Inflammatory macrophage (primary cell): ENCODE results near the gene C10orf120.

Source experiments
- DNase-seq, 2 donors: peaks; one replicate each; pipeline ENCODE4 v3.0.0-alpha.2; 2020 to 2022

The C10orf120 gene

GRCh38 chr10:122703483-122704448 lies 4.1 kb upstream of the C10orf120 start:
- DNase-seq, result peak; percentile 10 to 44

GRCh38 chr10:122702275-122702674 lies 2.6 kb upstream of the C10orf120 start:
- DNase-seq, result no peak

- DNase-seq, result no peak
Measured at GRCh38 chr10:122701652-122702051, 2.0 kb upstream of the C10orf120 start.

- DNase-seq, result no peak
Measured at GRCh38 chr10:122696687-122697086, 3.0 kb downstream of the C10orf120 start.

DNA sequence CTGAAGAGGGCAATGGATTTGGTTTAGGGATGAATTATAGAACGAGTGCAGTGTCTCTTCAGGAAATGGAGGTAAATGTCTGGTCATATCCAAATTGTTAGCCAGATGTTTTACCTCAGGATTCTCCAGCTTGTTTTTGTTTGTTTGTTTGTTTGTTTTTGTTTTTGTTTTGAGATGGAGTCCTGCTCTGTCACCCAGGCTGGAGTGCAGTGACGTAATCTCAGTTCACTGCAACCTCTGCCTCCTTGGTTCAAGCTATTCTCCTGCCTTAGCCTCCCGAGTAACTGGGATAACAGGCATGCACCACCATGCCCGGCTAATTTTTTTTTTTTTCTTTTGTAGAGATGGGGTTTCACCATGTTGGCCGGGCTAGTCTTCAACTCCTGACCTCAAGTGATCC lies 6.9 kb downstream of the C10orf120 start:
- DNase-seq, result no peak

DNA sequence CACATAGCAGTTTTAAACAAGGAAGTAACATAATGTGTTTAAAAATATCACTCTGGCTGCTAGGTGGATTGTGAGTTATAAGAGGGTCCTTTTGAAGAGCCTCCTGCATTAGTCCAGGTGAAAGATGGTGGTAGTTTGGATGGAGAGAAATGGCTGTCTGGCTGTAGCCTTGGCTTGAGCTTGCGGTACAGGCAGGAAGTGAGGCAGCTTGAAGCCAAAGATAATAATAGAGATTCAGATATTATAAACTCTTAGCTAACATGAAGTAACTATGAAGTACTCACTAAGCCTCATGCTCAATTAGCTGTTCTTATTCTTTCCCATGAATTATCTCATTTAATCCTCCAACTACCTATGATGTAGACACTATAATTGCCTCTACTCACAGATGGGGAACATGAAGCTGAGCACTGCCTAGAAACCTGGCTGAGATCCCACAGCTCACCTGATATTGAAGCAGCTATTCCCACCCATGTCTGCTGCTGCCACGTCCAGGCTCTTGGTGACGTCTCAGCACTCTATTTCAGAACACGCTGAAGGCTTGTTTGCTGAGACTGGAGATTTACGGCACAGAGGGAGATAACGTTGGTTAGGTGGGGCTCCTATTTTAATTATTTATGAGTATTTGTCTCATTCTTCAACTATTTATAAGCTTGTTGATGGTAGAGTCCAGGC lies 10.4 kb downstream of the C10orf120 start:
- no peak for DNase-seq

- DNase-seq, result no peak
Measured at GRCh38 chr10:122688293-122688989, 11.2 kb downstream of the C10orf120 start.

DNA sequence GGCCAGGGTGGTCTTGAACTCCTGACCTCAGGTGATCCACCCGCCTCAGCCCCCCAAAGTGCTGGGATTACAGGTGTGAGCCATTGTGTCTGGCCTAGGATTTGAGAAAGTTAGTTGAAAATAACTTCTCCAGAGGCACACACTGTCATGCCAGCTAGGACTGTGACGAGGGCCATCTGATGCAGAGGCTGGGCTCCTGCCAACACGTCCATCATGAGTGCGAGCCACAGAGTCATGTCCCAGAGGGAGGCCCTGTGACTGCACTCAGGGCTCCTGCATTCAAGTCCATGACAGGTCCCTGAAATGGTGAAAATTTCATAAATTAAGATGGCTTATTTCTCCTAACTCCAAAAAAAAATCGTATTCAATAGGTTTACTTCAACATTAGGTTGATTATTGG lies 17.1 kb downstream of the C10orf120 start:
- DNase-seq, result no peak

DNA sequence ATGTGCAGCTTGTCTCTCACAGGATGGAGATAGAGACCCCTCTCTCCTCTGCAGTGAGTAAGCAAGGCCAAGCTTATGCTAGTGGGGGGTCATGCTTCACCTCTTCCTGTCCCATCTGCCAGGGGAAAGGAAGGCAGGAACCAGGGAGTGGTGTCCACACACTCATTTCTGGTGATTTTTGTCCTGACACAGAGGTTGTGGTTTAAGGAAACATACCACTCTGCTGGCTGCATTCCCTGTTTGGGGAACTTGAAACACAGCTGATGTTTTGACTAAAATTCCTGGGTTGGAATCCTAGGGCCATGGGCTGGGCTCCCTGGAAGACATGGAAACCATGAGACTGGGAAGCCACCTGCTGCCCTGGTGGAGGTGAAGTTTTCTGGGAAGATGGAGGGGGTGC lies 21.4 kb downstream of the C10orf120 start:
- no peak for DNase-seq

DNA sequence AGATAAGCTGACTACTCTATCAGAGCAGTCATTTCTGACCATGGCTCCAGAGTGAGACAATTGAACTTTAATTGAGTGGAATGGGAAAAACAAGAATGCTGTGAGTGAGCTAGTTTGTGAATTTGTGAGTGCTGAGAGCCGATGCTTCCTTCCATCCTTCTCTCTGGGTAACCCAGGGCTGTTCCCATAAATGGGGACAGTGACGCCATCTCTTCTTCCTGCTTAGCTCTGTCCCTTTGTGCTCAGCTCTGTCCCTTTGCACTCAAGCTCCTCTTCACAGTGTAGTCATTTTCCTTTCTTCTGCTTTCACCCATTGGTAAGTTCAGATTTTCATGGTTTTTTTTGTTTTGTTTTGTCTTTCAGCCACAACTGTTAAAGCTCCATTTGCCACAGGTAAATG lies 24.4 kb downstream of the C10orf120 start:
- no peak for DNase-seq

GRCh38 chr10:122674781-122675180 lies 24.9 kb downstream of the C10orf120 start:
- DNase-seq, result no peak

DNA sequence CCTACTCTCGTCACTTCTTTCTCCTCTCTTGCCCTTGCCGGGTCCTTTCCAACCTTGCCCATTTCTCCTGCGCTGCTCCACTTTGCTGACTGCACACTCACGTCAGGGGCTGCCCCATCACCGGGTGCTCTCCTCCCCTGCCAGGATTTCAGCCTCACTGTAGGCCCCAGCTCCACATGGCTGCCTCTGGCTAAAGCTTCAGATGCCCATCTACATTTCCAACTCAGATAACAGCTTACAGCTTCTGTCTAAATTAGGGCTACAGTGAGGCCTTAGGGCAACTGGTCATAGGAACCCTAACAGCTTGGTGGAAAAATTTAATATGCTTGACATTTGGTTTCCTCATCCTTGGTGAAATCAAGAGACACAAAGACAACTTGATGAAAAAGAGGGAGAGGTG lies 25.9 kb downstream of the C10orf120 start:
- DNase-seq, result no peak

- DNase-seq, result no peak
Measured at GRCh38 chr10:122673269-122673668, 26.4 kb downstream of the C10orf120 start.

DNA sequence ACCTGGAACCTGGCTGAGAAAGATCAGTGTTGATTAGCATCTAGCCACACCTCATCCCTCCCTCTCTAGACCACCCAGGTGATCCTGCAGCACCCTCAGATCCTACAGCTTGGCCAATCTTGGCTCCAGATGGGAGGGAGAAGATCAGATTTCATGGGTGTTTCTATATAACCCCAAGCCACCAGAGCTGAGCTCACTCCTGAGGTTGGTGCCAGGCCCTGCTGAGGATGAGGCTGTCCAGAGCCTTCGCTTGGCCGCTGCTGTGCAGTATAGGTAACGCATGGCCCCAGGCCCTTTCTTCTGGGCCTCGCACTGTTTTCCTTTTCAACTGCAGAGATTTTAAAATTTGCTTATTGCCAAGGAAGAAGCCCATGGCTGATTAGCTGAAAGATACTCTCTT lies 27.0 kb downstream of the C10orf120 start:
- DNase-seq, result no peak

DNA sequence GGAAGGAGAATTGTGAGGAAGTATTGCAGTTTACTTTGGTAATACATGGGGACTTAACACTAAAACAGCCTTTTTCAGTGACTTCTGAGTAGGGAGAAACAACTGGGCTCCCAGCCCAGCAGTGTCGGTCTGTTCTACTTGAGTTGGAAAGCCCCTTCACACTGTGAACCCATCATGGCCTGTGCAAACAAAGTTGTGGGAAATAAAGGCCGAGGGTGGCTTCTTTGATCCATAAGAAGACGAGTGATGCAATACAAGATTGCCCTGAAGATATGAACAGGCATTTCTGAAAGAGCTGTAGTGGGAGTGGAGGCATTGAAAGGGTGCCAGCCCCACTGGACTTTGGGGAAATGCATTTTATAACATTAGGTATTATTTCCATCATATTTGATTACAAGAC lies 28.3 kb downstream of the C10orf120 start:
- DNase-seq, result no peak

GRCh38 chr10:122669842-122670241 lies 29.8 kb downstream of the C10orf120 start:
- no peak for DNase-seq

DNA sequence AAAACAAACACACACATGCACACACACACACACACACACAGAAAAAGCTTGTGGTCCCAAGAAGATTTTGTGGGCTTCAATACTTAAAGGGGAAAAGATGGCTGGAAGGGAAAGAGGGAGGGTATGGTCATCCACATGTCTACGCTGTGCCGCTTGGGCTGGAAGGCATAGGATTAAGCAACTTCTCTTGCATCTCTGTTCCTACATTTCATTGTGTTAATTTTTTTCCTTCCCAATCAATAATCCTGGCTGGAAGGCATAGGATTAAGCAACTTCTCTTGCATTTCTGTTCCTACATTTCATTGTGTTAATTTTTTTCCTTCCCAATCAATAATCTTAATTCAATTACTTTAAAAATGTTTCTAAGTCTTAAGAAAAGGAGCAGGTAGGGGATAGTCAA lies 30.6 kb downstream of the C10orf120 start:
- DNase-seq, result no peak

DNA sequence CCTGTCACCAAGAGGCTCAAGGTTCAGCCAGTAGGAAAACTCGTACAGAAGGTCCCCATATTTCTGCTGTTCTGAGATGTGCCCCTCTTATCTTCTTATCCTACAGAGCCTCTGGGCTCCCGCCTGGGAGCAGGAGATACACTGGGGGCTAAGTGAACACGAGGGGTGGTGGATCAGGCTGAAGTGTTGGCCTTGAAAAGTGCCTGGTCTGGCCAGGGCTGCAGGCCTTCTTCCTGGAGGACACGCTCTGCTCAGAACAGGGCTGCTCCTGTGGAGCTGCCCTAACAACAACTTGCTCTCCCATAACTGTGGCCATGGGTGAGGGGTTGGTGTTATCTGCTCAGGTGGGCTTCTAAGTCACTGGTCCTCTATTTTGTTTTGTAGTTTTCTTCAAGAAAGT lies 33.7 kb downstream of the C10orf120 start:
- DNase-seq, result no peak

DNA sequence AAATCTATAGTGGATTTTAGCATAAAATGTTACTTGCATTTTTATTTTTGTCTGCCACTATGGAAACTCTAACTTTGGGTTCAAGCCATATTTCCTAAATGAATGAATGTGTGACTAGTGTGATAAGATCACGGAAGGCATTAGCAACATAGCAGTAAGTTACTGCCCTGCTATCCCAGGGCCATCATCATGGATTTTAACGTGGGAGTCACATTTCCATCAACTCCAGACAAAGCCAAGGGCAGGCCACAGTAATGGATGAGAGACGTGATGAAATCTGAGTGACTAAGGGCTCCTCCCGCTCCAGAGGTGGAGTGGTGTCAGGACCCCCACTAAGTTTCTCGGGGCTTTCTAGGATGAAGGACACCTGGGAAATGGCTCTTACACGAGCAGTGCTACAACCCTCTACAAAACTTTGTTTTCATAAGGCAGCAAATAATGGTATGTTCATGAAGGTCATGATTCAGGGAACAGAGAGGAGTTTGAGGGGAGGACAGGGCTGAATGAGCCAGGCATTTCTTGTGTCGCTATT lies 34.3 kb downstream of the C10orf120 start:
- DNase-seq, result no peak

DNA sequence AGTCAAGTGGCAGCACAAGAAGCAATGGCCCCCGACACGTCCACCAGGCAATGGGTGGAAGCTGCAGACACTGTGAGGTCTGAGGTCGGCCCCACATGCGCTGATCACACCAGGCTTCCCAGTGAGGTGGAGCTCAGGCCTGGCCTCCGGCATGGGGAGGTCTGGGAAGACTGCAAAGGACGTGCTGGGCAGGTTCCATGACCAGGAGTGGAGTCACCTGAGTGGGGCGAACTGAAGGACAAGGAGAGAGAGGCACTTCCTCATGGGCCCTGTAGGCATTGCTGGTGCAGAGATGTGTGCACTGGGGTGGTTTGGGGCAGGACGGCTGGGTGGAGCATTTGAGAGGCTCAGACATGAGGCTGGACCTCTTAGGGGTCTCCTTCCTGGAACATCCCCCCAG lies 35.1 kb downstream of the C10orf120 start:
- DNase-seq, result no peak

DNA sequence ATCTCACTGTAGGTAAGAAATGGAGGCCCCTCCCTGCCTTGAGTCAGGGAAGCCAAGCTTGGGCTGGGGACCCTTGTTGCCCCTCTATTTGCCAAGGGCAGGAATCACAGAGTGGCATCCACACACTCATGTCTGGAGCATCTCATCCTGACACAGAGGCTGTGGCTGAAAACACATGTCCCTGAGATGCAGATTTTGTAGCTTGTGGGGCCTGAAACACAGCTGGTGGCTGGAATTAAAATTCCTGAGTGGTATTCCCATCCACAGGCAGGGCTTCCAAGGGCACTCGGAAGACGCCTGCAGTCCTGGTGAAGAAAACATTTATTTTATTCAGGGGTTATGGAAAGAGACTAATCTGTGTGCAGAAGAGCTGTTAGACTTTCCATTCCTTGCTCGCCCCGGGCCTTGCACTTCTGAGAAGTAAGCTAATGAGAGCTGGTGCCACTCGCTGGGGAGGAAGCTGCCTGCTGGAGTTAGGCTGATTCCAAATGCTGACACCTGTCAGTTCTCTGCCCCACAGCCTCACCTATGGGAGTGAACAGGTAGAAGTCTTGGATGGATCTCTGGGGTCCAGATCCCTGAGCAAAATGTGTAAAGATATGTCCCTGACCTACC lies 36.0 kb downstream of the C10orf120 start:
- DNase-seq, result no peak

DNA sequence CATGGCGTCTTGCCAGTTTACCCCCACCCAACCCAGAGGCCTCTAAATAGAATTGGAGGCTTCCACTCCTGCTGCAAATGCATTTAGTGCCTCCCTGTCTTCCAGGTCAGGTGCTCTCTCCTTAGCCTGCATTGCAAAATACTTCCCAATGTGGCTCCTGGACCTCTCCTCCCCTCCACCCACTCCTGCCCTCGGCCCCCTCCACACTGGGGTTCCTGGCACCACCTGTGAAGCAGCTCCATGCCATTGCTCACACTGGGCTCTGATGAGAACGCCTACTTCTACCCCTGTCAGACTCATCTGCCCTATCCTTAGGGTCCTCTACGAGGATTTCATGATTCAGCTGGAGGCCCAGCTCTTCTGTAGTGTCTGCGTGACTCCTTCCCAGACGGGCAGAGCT lies 37.4 kb downstream of the C10orf120 start:
- no peak for DNase-seq

DNA sequence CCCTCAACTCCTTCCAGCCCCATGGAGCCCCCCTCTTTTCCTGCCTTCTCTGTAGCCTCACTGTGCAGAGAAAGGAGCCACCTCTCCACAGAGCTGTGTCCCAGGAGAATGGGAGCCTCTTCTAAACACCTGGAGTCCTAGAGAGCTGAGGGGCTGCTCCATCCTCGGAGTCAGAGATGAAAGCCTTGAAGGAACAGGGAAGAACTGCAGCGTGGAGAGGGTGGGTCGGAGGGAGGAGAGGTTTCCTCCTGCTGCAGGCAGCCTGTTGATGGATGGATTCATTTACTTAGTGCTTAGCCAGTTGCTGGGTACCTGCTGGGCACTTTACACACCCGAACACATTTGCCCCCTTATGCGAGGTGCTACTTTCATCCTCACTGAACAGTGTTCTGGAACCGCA lies 39.0 kb downstream of the C10orf120 start:
- DNase-seq, result no peak
